ENCODE data around the gene ZNF76. TPM values are rescaled to one million over a fixed set of nuclear protein-coding genes. Genes with fewer than 3 reads are reported as not detected.

Gene ZNF76
- total and polyA plus RNA-seq, 4 donors: 27.6 to 38.7 (median 33.5) TPM

DNA sequence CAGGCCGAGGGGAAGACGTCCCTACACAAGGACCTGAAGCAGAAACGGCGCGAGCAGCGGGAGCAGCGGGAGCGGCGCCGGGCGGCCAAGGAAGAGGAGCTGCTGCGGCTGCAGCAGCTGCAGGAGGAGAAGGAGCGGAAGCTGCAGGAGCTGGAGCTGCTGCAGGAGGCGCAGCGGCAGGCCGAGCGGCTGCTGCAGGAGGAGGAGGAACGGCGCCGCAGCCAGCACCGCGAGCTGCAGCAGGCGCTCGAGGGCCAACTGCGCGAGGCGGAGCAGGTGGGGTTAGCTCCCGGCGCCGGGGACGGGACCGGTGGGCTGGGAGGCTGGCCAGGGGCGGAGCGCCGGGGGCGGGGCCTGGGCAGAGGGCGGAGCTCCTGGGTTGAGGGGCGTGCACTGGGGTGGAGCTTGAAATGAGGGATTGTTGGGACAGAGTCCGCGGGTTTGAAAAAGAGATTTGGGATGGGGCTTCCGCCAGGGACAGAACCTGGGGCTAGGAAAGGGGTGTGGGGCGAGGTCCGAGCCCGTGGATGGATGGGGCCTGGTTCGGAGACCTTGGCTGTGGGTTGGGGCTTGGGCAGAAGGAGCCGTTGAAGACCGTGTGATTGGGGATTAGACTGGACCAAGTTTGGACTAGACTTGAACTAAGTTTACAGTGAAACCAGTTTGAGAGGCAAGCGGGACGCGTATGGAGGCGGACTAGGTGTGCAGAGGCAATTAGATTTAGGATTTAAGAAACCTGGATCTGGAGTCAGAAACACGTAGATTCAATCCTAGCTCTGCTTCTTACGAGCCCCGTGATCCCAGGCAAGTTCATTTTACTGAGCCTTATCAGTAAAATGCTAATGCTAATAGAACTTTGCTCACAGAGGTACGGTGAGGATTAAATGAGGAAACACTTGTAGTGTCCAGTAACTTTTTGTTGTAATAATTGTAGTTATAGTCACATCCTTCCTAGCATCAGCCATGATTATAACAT lies 58.9 kb downstream of the ZNF76 start:
- Histone ChIP-seq H3K27me3 (ENCODE audit: control insufficient read depth in 3 of 3, insufficient read depth in 3 of 3, low read length in 2 of 3) (peaks cover 0 to 4% (median 3%) of the 10 kb centered on the region in 3 donors), H3K4me1 (ENCODE audit: control insufficient read depth in 5 of 5, insufficient read depth in 5 of 5, low read length in 5 of 5) (peaks cover 0 to 5% (median 0%) of the 10 kb centered on the region in 5 donors), H3K4me3 (peak overlapping the region; percentile 32), H3K9me3 (ENCODE audit: control insufficient read depth in 4 of 4, insufficient read depth in 3 of 4, low read length in 3 of 4) (no peaks in the 10 kb centered on the region), H3K9ac (ENCODE audit: insufficient read depth in 1 of 2, low read length in 2 of 2) (no peak overlapping the region), H3K36me3 (ENCODE audit: control insufficient read depth in 4 of 4, insufficient read depth in 4 of 4, low read length in 4 of 4) (peaks cover 0 to 8% (median 0%) of the 10 kb centered on the region in 4 donors), H3K27ac (ENCODE audit: low read depth in 1 of 2, low read length in 1 of 2) (no peak overlapping the region)
- WGBS, 2 donors: 41 to 75% methylated on average over 55 of the region's 55 CpGs
- ATAC-seq (ENCODE audit: insufficient read depth, low FRiP score) (peak; percentile 91), DNase-seq (peak; percentile 80 to 87 (median 86))
- TF ChIP-seq, protein P1, sequence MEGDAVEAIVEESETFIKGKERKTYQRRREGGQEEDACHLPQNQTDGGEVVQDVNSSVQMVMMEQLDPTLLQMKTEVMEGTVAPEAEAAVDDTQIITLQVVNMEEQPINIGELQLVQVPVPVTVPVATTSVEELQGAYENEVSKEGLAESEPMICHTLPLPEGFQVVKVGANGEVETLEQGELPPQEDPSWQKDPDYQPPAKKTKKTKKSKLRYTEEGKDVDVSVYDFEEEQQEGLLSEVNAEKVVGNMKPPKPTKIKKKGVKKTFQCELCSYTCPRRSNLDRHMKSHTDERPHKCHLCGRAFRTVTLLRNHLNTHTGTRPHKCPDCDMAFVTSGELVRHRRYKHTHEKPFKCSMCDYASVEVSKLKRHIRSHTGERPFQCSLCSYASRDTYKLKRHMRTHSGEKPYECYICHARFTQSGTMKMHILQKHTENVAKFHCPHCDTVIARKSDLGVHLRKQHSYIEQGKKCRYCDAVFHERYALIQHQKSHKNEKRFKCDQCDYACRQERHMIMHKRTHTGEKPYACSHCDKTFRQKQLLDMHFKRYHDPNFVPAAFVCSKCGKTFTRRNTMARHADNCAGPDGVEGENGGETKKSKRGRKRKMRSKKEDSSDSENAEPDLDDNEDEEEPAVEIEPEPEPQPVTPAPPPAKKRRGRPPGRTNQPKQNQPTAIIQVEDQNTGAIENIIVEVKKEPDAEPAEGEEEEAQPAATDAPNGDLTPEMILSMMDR (IDR thresholded peaks at IDR 0.05; ENCODE audit: control extremely low read depth, extremely low read depth): no peak

DNA sequence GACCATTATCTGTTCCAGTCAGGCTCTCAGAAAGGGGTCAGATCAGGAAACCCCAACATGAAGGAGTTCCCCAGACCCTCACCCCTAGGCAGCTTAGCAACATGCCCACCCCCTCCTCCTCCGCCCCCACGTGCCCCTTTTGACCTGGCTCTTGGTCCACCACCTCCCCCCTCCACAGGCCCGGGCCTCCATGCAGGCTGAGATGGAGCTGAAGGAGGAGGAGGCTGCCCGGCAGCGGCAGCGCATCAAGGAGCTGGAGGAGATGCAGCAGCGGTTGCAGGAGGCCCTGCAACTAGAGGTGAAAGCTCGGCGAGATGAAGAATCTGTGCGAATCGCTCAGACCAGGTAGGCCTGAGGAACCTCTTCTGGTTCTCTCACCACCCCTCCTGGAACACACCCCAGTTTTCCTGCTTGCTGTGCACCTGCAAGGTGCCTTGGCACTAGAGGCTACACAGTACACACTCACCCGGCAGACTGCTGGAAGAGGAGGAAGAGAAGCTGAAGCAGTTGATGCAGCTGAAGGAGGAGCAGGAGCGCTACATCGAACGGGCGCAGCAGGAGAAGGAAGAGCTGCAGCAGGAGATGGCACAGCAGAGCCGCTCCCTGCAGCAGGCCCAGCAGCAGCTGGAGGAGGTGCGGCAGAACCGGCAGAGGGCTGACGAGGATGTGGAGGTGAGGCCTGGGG lies 60.0 kb downstream of the ZNF76 start:
- WGBS, 2 donors: 93 to 95% methylated on average over 20 of the region's 20 CpGs
- no peak for ATAC-seq (ENCODE audit: insufficient read depth, low FRiP score)

DNA sequence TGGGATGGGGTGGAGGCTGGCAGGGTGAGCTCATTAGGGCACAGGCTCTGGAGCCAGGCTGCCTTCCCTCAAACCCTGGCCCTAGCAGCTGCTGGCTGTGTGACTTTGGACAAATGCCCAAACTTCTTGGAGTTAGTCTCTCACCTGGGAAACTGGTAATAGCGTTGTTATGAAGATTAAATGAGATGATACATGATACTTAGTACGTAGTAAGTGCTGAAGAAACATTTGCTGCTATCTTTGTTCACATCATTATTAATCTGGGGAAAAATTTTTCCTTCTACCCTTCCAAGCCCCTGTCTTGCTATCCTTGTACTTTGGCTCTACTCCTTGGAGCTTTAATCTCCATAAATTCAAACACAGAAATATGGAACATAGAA lies 60.5 kb downstream of the ZNF76 start:
- no peak overlapping the region for H3K9ac ChIP-seq (ENCODE audit: insufficient read depth in 1 of 2, low read length in 2 of 2)
- no peak overlapping the region for H3K4me3 ChIP-seq
- 93% methylated on average over 2 of the region's 2 CpGs for WGBS, 2 donors
- peaks cover 0 to 5% (median 0%) of the 10 kb centered on the region in 5 donors for H3K4me1 ChIP-seq (ENCODE audit: control insufficient read depth in 5 of 5, insufficient read depth in 5 of 5, low read length in 5 of 5)
- no peak for ATAC-seq (ENCODE audit: insufficient read depth, low FRiP score)
- H3K36me3 ChIP-seq (ENCODE audit: control insufficient read depth in 4 of 4, insufficient read depth in 4 of 4, low read length in 4 of 4): peaks cover 0 to 8% (median 0%) of the 10 kb centered on the region in 4 donors
- H3K27ac ChIP-seq (ENCODE audit: low read depth in 1 of 2, low read length in 1 of 2): no peak overlapping the region
- peaks cover 0 to 4% (median 3%) of the 10 kb centered on the region in 3 donors for H3K27me3 ChIP-seq (ENCODE audit: control insufficient read depth in 3 of 3, insufficient read depth in 3 of 3, low read length in 2 of 3)
- TF ChIP-seq, protein P1 (IDR thresholded peaks at IDR 0.05; ENCODE audit: control extremely low read depth, extremely low read depth): no peak
- H3K9me3 ChIP-seq (ENCODE audit: control insufficient read depth in 4 of 4, insufficient read depth in 3 of 4, low read length in 3 of 4): no peaks in the 10 kb centered on the region
- no peak for DNase-seq

More for the DNA sequence above, 60.0 kb downstream of the ZNF76 start:
- H3K27me3 ChIP-seq (ENCODE audit: control insufficient read depth in 3 of 3, insufficient read depth in 3 of 3, low read length in 2 of 3): peaks cover 0 to 4% (median 3%) of the 10 kb centered on the region in 3 donors
- H3K36me3 ChIP-seq (ENCODE audit: control insufficient read depth in 4 of 4, insufficient read depth in 4 of 4, low read length in 4 of 4): peaks cover 0 to 8% (median 0%) of the 10 kb centered on the region in 4 donors
- no peak for DNase-seq
- H3K4me1 ChIP-seq (ENCODE audit: control insufficient read depth in 5 of 5, insufficient read depth in 5 of 5, low read length in 5 of 5): peaks cover 0 to 5% (median 0%) of the 10 kb centered on the region in 5 donors
- H3K27ac ChIP-seq (ENCODE audit: low read depth in 1 of 2, low read length in 1 of 2): no peak overlapping the region
- TF ChIP-seq, protein P1 (IDR thresholded peaks at IDR 0.05; ENCODE audit: control extremely low read depth, extremely low read depth): no peak
- H3K9me3 ChIP-seq (ENCODE audit: control insufficient read depth in 4 of 4, insufficient read depth in 3 of 4, low read length in 3 of 4): no peaks in the 10 kb centered on the region
- H3K4me3 ChIP-seq: no peak overlapping the region
- H3K9ac ChIP-seq (ENCODE audit: insufficient read depth in 1 of 2, low read length in 2 of 2): no peak overlapping the region

Measured in lung (tissue), 12 donors.